HL-60 (cell line): ENCODE measurements around the gene FBXL14.

Experiments used
- DNase-seq, 2 experiments: peaks; one replicate each; pipeline ENCODE4 v3.0.0-alpha.2; 2010 to 2020; ENCODE audit warnings: low read depth in 1 of 2, low spot score in 1 of 2
- H3K27ac ChIP-seq: fragments of 250-450 bp; sonication (Bioruptor Pico); replicated peaks from 2 replicates; pipeline ENCODE4 v1.5.1; 2020; ENCODE audit warnings: mild to moderate bottlenecking, moderate library complexity
- H3K27me3 ChIP-seq: fragments of 250-450 bp; sonication (Bioruptor Pico); 2 replicates; pipeline ENCODE4 v1.5.1; 2021; ENCODE audit warnings: mild to moderate bottlenecking, moderate library complexity; ENCODE audit not compliant: insufficient read depth, poor library complexity, severe bottlenecking
- H3K4me3 ChIP-seq: replicated peaks from 2 replicates; pipeline ENCODE4 v1.5.1; 2011; ENCODE audit warnings: mild to moderate bottlenecking, control low read depth, low read length; ENCODE audit not compliant: insufficient read depth
- CTCF ChIP-seq: IDR thresholded peaks from one replicate; pipeline ENCODE4 v1.5.1; 2011; ENCODE audit warnings: low read length, control low read depth, inconsistent platforms; ENCODE audit not compliant: insufficient read depth
- GABPA ChIP-seq: IDR thresholded peaks from 2 replicates; pipeline ENCODE4 v1.6.1; 2012; ENCODE audit warnings: low read depth
- POLR2AphosphoS5 ChIP-seq: IDR thresholded peaks from 2 replicates; pipeline ENCODE4 v1.6.1; 2012; ENCODE audit warnings: low read depth
- REST ChIP-seq: IDR thresholded peaks from 2 replicates; pipeline ENCODE4 v1.6.1; 2012; ENCODE audit warnings: low read depth; ENCODE audit not compliant: insufficient replicate concordance
- SPI1 ChIP-seq: IDR thresholded peaks from 2 replicates; pipeline ENCODE4 v1.6.1; 2012; ENCODE audit warnings: low read depth, mild to moderate bottlenecking, borderline replicate concordance

Gene FBXL14

GRCh38 chr12:1581973-1582708 is 12.2 kb downstream of the FBXL14 start:
- Histone ChIP-seq H3K27ac (no peak overlapping the region), H3K27me3 (no peaks in the 10 kb centered on the region), H3K4me3 (no peak overlapping the region)
- TF ChIP-seq REST: no peak
- DNase-seq: no peak

- no peak overlapping the region for H3K4me3 ChIP-seq
- H3K27ac ChIP-seq: no peak overlapping the region
- no peak for DNase-seq
- TF ChIP-seq POLR2AphosphoS5 (no peak), REST (no peak), GABPA (no peak), SPI1 (no peak), CTCF (no peak)
- no peaks in the 10 kb centered on the region for H3K27me3 ChIP-seq
Measured at GRCh38 chr12:1580526-1580925, 13.9 kb downstream of the FBXL14 start.

- Histone ChIP-seq H3K4me3 (no peak overlapping the region), H3K27me3 (no peaks in the 10 kb centered on the region), H3K27ac (no peak overlapping the region)
- no peak for DNase-seq
- TF ChIP-seq SPI1: no peak
- no peak for TF ChIP-seq REST
- no peak for TF ChIP-seq CTCF
- TF ChIP-seq POLR2AphosphoS5: no peak
- no peak for TF ChIP-seq GABPA
Measured at GRCh38 chr12:1579651-1580435, 14.5 kb downstream of the FBXL14 start.
